ENCODE results near the gene ZNF333.

- TF ChIP-seq CTCF (IDR thresholded peaks at IDR 0.05; ENCODE audit: low read depth, low read length): no peak
- TF ChIP-seq POLR2A (IDR thresholded peaks at IDR 0.05; ENCODE audit: extremely low read depth, insufficient read length): no peak
Observed at GRCh38 chr19:14758816-14759215, 69.0 kb downstream of the ZNF333 start.

Measured in NB4 (cell line).